Activated naive CD4-positive, alpha-beta T cell treated with anti-CD3 and anti-CD28 coated beads, Interleukin-2, amount 50 U/mL, for 24 hours (primary cell): Measurements from ENCODE around the gene COL4A1.

Source experiments
- H3K27ac Mint-ChIP-seq: one replicate; pipeline ENCODE4 v1.8.0; 2021; ENCODE audit warnings: mild to moderate bottlenecking, mixed read lengths
- H3K27me3 Mint-ChIP-seq: one replicate; pipeline ENCODE4 v1.8.0; 2021; ENCODE audit warnings: mixed read lengths
- H3K36me3 Mint-ChIP-seq: one replicate; pipeline ENCODE4 v1.8.0; 2021; ENCODE audit warnings: mixed read lengths
- H3K4me1 Mint-ChIP-seq: one replicate; pipeline ENCODE4 v1.8.0; 2021; ENCODE audit warnings: mixed read lengths
- H3K4me3 Mint-ChIP-seq: one replicate; pipeline ENCODE4 v1.8.0; 2021; ENCODE audit warnings: mild to moderate bottlenecking, mixed read lengths
- H3K9me3 Mint-ChIP-seq: one replicate; pipeline ENCODE4 v1.8.0; 2021; ENCODE audit warnings: mixed read lengths

The COL4A1 gene

GRCh38 chr13:110215606-110216005 is 91.4 kb downstream of the COL4A1 start:
- no peaks in the 10 kb centered on the region for H3K4me1 Mint-ChIP-seq
- H3K27me3 Mint-ChIP-seq: peaks cover 5% of the 10 kb centered on the region
- no peak overlapping the region for H3K27ac Mint-ChIP-seq
- no peaks in the 10 kb centered on the region for H3K9me3 Mint-ChIP-seq
- no peaks in the 10 kb centered on the region for H3K36me3 Mint-ChIP-seq
- H3K4me3 Mint-ChIP-seq: no peak overlapping the region

GRCh38 chr13:110214637-110215036 is 92.3 kb downstream of the COL4A1 start:
- peaks cover 4% of the 10 kb centered on the region for H3K27me3 Mint-ChIP-seq

GRCh38 chr13:110213461-110214074 is 93.4 kb downstream of the COL4A1 start:
- Mint-ChIP-seq H3K4me1 (no peaks in the 10 kb centered on the region), H3K36me3 (no peaks in the 10 kb centered on the region), H3K27ac (no peak overlapping the region), H3K9me3 (no peaks in the 10 kb centered on the region), H3K4me3 (no peak overlapping the region), H3K27me3 (peaks cover 4% of the 10 kb centered on the region)

More at GRCh38 chr13:110214637-110215036, 92.3 kb downstream of the COL4A1 start:
- Mint-ChIP-seq H3K4me3 (no peak overlapping the region), H3K4me1 (no peaks in the 10 kb centered on the region), H3K9me3 (no peaks in the 10 kb centered on the region), H3K36me3 (no peaks in the 10 kb centered on the region), H3K27ac (no peak overlapping the region)

- no peaks in the 10 kb centered on the region for H3K36me3 Mint-ChIP-seq
- no peak overlapping the region for H3K4me3 Mint-ChIP-seq
- no peaks in the 10 kb centered on the region for H3K4me1 Mint-ChIP-seq
- H3K27me3 Mint-ChIP-seq: peaks cover 2% of the 10 kb centered on the region
- H3K27ac Mint-ChIP-seq: no peak overlapping the region
- H3K9me3 Mint-ChIP-seq: no peaks in the 10 kb centered on the region
Observed at GRCh38 chr13:110212529-110212928, 94.4 kb downstream of the COL4A1 start.

GRCh38 chr13:110211735-110212134 is 95.2 kb downstream of the COL4A1 start:
- no peak overlapping the region for H3K4me3 Mint-ChIP-seq
- no peaks in the 10 kb centered on the region for H3K9me3 Mint-ChIP-seq
- no peaks in the 10 kb centered on the region for H3K36me3 Mint-ChIP-seq
- no peaks in the 10 kb centered on the region for H3K4me1 Mint-ChIP-seq
- no peaks in the 10 kb centered on the region for H3K27me3 Mint-ChIP-seq
- H3K27ac Mint-ChIP-seq: no peak overlapping the region

- H3K9me3 Mint-ChIP-seq: no peaks in the 10 kb centered on the region
- H3K27ac Mint-ChIP-seq: no peak overlapping the region
- H3K36me3 Mint-ChIP-seq: no peaks in the 10 kb centered on the region
- no peaks in the 10 kb centered on the region for H3K27me3 Mint-ChIP-seq
- H3K4me1 Mint-ChIP-seq: no peaks in the 10 kb centered on the region
- H3K4me3 Mint-ChIP-seq: no peak overlapping the region
Observed at GRCh38 chr13:110211046-110211445, 95.9 kb downstream of the COL4A1 start.

- Mint-ChIP-seq H3K4me3 (no peak overlapping the region), H3K27me3 (no peaks in the 10 kb centered on the region), H3K36me3 (no peaks in the 10 kb centered on the region), H3K27ac (no peak overlapping the region), H3K9me3 (no peaks in the 10 kb centered on the region), H3K4me1 (no peaks in the 10 kb centered on the region)
Observed at GRCh38 chr13:110210604-110210985, 96.4 kb downstream of the COL4A1 start.

GRCh38 chr13:110209950-110210603 is 96.9 kb downstream of the COL4A1 start:
- Mint-ChIP-seq H3K4me1 (no peaks in the 10 kb centered on the region), H3K27ac (no peak overlapping the region), H3K4me3 (no peak overlapping the region), H3K36me3 (no peaks in the 10 kb centered on the region), H3K27me3 (no peaks in the 10 kb centered on the region), H3K9me3 (no peaks in the 10 kb centered on the region)

- Mint-ChIP-seq H3K4me3 (no peak overlapping the region), H3K36me3 (no peaks in the 10 kb centered on the region), H3K27me3 (no peaks in the 10 kb centered on the region), H3K4me1 (no peaks in the 10 kb centered on the region), H3K9me3 (no peaks in the 10 kb centered on the region), H3K27ac (no peak overlapping the region)
Observed at GRCh38 chr13:110208116-110208515, 98.8 kb downstream of the COL4A1 start.

- Mint-ChIP-seq H3K27me3 (no peaks in the 10 kb centered on the region), H3K9me3 (no peaks in the 10 kb centered on the region), H3K36me3 (no peaks in the 10 kb centered on the region), H3K27ac (no peak overlapping the region), H3K4me3 (no peak overlapping the region), H3K4me1 (no peaks in the 10 kb centered on the region)
Observed at GRCh38 chr13:110206996-110207395, 100.0 kb downstream of the COL4A1 start.

GRCh38 chr13:110206185-110206584 is 100.8 kb downstream of the COL4A1 start:
- H3K4me3 Mint-ChIP-seq: no peak overlapping the region

GRCh38 chr13:110201114-110201513 is 105.8 kb downstream of the COL4A1 start:
- Mint-ChIP-seq H3K9me3 (no peaks in the 10 kb centered on the region), H3K4me3 (no peak overlapping the region), H3K4me1 (no peaks in the 10 kb centered on the region), H3K27ac (no peak overlapping the region), H3K36me3 (no peaks in the 10 kb centered on the region), H3K27me3 (peaks cover 4% of the 10 kb centered on the region)

More at GRCh38 chr13:110206185-110206584, 100.8 kb downstream of the COL4A1 start:
- Mint-ChIP-seq H3K27ac (no peak overlapping the region), H3K9me3 (no peaks in the 10 kb centered on the region), H3K27me3 (no peaks in the 10 kb centered on the region), H3K36me3 (no peaks in the 10 kb centered on the region), H3K4me1 (no peaks in the 10 kb centered on the region)

GRCh38 chr13:110200276-110200870 is 106.6 kb downstream of the COL4A1 start:
- Mint-ChIP-seq H3K27ac (no peak overlapping the region), H3K27me3 (peaks cover 4% of the 10 kb centered on the region), H3K4me1 (no peaks in the 10 kb centered on the region), H3K36me3 (no peaks in the 10 kb centered on the region), H3K4me3 (no peak overlapping the region), H3K9me3 (no peaks in the 10 kb centered on the region)

- no peaks in the 10 kb centered on the region for H3K4me1 Mint-ChIP-seq
- H3K9me3 Mint-ChIP-seq: no peaks in the 10 kb centered on the region
- no peaks in the 10 kb centered on the region for H3K36me3 Mint-ChIP-seq
- peaks cover 6% of the 10 kb centered on the region for H3K27me3 Mint-ChIP-seq
- no peak overlapping the region for H3K4me3 Mint-ChIP-seq
- no peak overlapping the region for H3K27ac Mint-ChIP-seq
Observed at GRCh38 chr13:110199046-110199831, 107.7 kb downstream of the COL4A1 start.

GRCh38 chr13:110197471-110197870 is 109.5 kb downstream of the COL4A1 start:
- H3K4me1 Mint-ChIP-seq: no peaks in the 10 kb centered on the region
- H3K4me3 Mint-ChIP-seq: no peak overlapping the region
- H3K36me3 Mint-ChIP-seq: no peaks in the 10 kb centered on the region
- no peaks in the 10 kb centered on the region for H3K9me3 Mint-ChIP-seq
- peaks cover 7% of the 10 kb centered on the region for H3K27me3 Mint-ChIP-seq
- no peak overlapping the region for H3K27ac Mint-ChIP-seq

GRCh38 chr13:110197026-110197425 is 109.9 kb downstream of the COL4A1 start:
- peaks cover 9% of the 10 kb centered on the region for H3K27me3 Mint-ChIP-seq
- no peak overlapping the region for H3K27ac Mint-ChIP-seq
- no peaks in the 10 kb centered on the region for H3K9me3 Mint-ChIP-seq
- no peak overlapping the region for H3K4me3 Mint-ChIP-seq
- no peaks in the 10 kb centered on the region for H3K36me3 Mint-ChIP-seq
- no peaks in the 10 kb centered on the region for H3K4me1 Mint-ChIP-seq
